Transverse colon (tissue), 4 donors: ENCODE data around the gene COL20A1. TPM values are rescaled to one million over a fixed set of nuclear protein-coding genes. Genes with fewer than 3 reads are reported as not detected.
A peak's percentile ranks its signal among the peaks of the same experiment; 100 is the strongest.

Source experiments
- DNase-seq: peaks from one replicate; pipeline ENCODE4 v3.0.0-alpha.2; 2019
- H3K27ac ChIP-seq, 4 donors: fragments of 200-600 bp; sonication (generic); 2 replicates each; pipeline ENCODE4 v1.5.1; 2016 to 2018; ENCODE audit warnings: inconsistent platforms in 4 of 4
- H3K27me3 ChIP-seq: fragments of 200-600 bp; sonication (generic); 2 replicates; pipeline ENCODE4 v1.5.1; 2017; ENCODE audit warnings: inconsistent platforms
- H3K36me3 ChIP-seq, 4 donors: fragments of 200-600 bp; sonication (generic); 2 replicates each; pipeline ENCODE4 v1.5.1; 2017 to 2019; ENCODE audit warnings: inconsistent platforms in 4 of 4
- H3K4me1 ChIP-seq, 4 donors: fragments of 200-600 bp; sonication (generic); 2 replicates each; pipeline ENCODE4 v1.5.1; 2017 to 2020; ENCODE audit warnings: inconsistent platforms in 4 of 4
- H3K4me3 ChIP-seq, 4 donors: fragments of 200-600 bp; sonication (generic); 1 replicate in 1 of 4; 2 replicates in 3 of 4; pipeline versions ENCODE4 v1.5.1 to v1.6.1; 2017 to 2019; ENCODE audit warnings: inconsistent platforms in 4 of 4
- H3K9me3 ChIP-seq, 2 donors: fragments of 200-600 bp; sonication (generic); 2 replicates each; pipeline ENCODE4 v1.5.1; 2017 to 2019; ENCODE audit warnings: inconsistent platforms in 2 of 2
- EP300 ChIP-seq: sonication (generic); formaldehyde crosslinking; IDR thresholded peaks from one replicate; pipeline ENCODE4 v1.6.1; 2017; ENCODE audit warnings: antibody characterized with exemption, low read depth
- POLR2A ChIP-seq: fragments of 450-650 bp; IDR thresholded peaks from one replicate; pipeline ENCODE4 v1.6.1; 2016; ENCODE audit warnings: antibody characterized with exemption, mild to moderate bottlenecking, moderate library complexity
- POLR2AphosphoS5 ChIP-seq, 3 donors: sonication (generic); formaldehyde crosslinking; IDR thresholded peaks; one replicate each; pipeline ENCODE4 v1.6.1; 2016; ENCODE audit warnings: antibody characterized with exemption in 3 of 3
- WGBS, 2 donors: methylation state at CpG; one replicate each; pipeline ENCODE4 v1.1.5; 2018; ENCODE audit warnings: low coverage in 1 of 2; 5-methylcytosine and 5-hydroxymethylcytosine counted together
- in situ Hi-C, 4 donors: fragments of 200-750 bp; cut with MboI; loops; one replicate each; pipeline versions ENCODE4 v1.15.0 to v1.15.1; 2017; ENCODE audit warnings: low sequenced_read_pairs in 3 of 4, low pct_ligation_motif_present in 1 of 4, low pct_unique_long_range_greater_than_20kb in 1 of 4
- intact Hi-C: fragments of 100-400 bp; cut with DNase I; formaldehyde crosslinking; loops from one replicate; pipeline ENCODE4 v1.15.1; 2023; ENCODE audit warnings: low total_unique reads
- total RNA-seq, 4 donors: library from RNA; depleted of rRNA; stranded (reverse); fragments of >200 nt; gene quantifications; one replicate each; pipeline ENCODE4 v1.1.0, GENCODE V29; 2016
- TF ChIP-seq, protein P1 (sequence below), 5 experiments: fragments of 200-600 bp in 3 of 5; fragments of 450-650 bp in 2 of 5; sonication (generic) in 3 of 5; IDR thresholded peaks; 1 replicate in 2 of 5; 2 replicates in 3 of 5; pipeline ENCODE4 v1.5.1; 2016 to 2017; ENCODE audit warnings: antibody characterized with exemption in 5 of 5, inconsistent platforms in 3 of 5, mild to moderate bottlenecking in 2 of 5, moderate library complexity in 1 of 5

Gene COL20A1
- total RNA-seq, 4 donors from 2014 or later: 43.8 TPM; not detected in 3

DNA sequence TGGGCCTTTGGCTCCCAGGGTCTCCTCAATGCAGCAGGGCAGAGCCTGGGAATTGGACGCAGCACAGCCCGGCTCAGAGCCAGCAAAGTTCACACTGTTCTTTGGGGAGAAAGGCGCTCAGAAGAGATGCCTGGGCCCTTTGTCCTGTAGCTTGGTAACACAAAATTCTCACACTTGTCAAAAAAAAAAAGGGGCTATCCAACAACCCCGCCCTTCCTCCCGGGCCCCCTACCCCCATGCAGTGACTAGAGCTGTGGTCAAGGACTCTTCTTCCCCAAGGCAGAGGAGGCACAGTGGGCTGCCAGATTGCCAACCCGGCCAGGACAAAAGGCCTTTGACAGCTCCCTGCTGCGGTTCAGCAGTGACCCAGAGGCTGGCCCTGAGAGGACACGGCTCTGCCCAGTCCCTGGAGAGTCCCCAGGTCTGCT is 40.7 kb upstream of the COL20A1 start:
- Histone ChIP-seq H3K27me3 (peaks cover 83% of the 10 kb centered on the region), H3K36me3 (no peaks in the 10 kb centered on the region), H3K27ac (no peak overlapping the region), H3K4me3 (no peak overlapping the region), H3K9me3 (no peaks in the 10 kb centered on the region), H3K4me1 (peaks cover 0 to 16% (median 10%) of the 10 kb centered on the region in 4 donors)
- no peak for DNase-seq
- intact Hi-C loops: no loop called here
- WGBS, 2 donors: 64% methylated on average over 8 of the region's 8 CpGs; no CpG with 5 or more reads in 1 of the 2 donors
- no peak for TF ChIP-seq POLR2AphosphoS5 (IDR thresholded peaks at IDR 0.05)
- in situ Hi-C loops: no loop called here

DNA sequence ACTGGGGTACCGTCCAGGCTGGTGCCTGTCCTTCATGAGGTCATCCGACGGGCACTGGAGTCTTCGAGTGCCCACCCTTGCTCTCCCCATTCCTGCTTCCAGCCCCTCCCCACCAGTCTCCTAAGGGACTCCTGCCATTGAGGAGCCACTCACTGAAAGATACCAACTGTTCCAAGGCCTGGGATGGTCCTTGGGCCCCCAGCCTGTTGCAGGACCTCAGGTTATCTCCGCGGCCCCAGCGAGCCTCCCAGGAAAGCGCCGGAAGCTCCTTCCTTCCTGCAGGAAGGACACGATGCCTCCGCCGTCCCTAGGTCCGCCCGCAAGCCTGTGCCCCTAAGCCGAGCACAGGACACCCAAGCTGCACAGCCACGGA is 39.9 kb upstream of the COL20A1 start:
- intact Hi-C loops: no loop called here
- H3K27me3 ChIP-seq: peaks cover 75% of the 10 kb centered on the region
- H3K4me3 ChIP-seq: peak overlapping the region in 1 of 4 donors; percentile 39
- H3K27ac ChIP-seq: no peak overlapping the region
- peaks cover 0 to 16% (median 10%) of the 10 kb centered on the region in 4 donors for H3K4me1 ChIP-seq
- no peaks in the 10 kb centered on the region for H3K36me3 ChIP-seq
- TF ChIP-seq, protein P1, sequence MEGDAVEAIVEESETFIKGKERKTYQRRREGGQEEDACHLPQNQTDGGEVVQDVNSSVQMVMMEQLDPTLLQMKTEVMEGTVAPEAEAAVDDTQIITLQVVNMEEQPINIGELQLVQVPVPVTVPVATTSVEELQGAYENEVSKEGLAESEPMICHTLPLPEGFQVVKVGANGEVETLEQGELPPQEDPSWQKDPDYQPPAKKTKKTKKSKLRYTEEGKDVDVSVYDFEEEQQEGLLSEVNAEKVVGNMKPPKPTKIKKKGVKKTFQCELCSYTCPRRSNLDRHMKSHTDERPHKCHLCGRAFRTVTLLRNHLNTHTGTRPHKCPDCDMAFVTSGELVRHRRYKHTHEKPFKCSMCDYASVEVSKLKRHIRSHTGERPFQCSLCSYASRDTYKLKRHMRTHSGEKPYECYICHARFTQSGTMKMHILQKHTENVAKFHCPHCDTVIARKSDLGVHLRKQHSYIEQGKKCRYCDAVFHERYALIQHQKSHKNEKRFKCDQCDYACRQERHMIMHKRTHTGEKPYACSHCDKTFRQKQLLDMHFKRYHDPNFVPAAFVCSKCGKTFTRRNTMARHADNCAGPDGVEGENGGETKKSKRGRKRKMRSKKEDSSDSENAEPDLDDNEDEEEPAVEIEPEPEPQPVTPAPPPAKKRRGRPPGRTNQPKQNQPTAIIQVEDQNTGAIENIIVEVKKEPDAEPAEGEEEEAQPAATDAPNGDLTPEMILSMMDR (IDR thresholded peaks at IDR 0.05): no peak
- no peak for TF ChIP-seq POLR2AphosphoS5 (IDR thresholded peaks at IDR 0.05)
- no peak for TF ChIP-seq EP300
- TF ChIP-seq POLR2A: no peak
- DNase-seq: no peak
- no peaks in the 10 kb centered on the region for H3K9me3 ChIP-seq
- 39 to 59% methylated on average over 3 to 4 of the region's 16 CpGs for WGBS, 2 donors
- in situ Hi-C loops: no loop called here

DNA sequence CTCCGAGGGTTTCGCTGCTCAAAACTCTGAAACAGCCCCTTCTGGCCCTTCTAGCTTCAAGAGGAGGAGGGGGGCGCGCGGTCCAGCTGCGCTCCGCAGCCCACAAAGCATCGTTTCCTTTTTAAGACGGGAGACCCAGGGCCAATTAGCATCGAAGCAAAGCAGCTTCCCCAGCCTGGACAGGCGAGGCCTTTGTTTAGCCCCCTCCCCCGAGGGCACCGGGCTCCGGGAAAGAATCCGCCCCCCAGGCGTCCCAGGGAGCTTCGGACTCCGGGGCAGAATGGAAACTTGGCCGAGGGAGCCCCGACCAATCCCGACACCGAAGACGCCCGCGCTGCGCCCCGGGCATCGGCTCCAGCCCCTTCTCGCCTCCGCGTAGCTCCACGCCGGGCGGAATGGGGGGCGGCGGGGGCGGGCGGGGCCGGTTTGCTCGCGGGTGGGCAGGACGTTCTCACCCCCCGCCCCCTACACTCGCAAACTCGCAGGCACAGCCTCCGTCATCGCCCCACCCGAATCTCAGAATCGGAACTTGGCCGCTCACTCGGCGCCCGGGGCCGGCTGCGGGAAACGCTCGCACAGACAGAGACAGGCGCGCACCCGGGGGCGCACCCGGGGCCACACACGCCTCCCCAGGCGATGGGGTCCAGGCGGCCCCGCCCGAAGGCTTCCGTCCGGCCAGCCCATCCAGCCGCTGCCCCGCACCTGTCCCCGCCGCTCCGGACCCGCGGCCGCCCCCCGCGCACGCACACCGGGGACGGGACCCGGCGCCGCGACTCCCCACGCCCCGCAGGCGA is 39.4 kb upstream of the COL20A1 start:
- no peak overlapping the region for H3K27ac ChIP-seq
- TF ChIP-seq, protein P1 (IDR thresholded peaks at IDR 0.05): no peak
- TF ChIP-seq EP300: no peak
- TF ChIP-seq POLR2AphosphoS5 (IDR thresholded peaks at IDR 0.05): no peak
- TF ChIP-seq POLR2A: no peak
- peak overlapping the region in 3 of 4 donors; percentile 12 to 39 (median 14) for H3K4me3 ChIP-seq
- H3K9me3 ChIP-seq: no peaks in the 10 kb centered on the region
- no peak for DNase-seq
- intact Hi-C loops: no loop called here
- no peaks in the 10 kb centered on the region for H3K36me3 ChIP-seq
- peaks cover 69% of the 10 kb centered on the region for H3K27me3 ChIP-seq
- in situ Hi-C loops: no loop called here
- H3K4me1 ChIP-seq: peaks cover 0 to 16% (median 10%) of the 10 kb centered on the region in 4 donors
- 9% methylated on average over 13 of the region's 89 CpGs; no CpG with 5 or more reads in 1 of the 2 donors for WGBS, 2 donors

DNA sequence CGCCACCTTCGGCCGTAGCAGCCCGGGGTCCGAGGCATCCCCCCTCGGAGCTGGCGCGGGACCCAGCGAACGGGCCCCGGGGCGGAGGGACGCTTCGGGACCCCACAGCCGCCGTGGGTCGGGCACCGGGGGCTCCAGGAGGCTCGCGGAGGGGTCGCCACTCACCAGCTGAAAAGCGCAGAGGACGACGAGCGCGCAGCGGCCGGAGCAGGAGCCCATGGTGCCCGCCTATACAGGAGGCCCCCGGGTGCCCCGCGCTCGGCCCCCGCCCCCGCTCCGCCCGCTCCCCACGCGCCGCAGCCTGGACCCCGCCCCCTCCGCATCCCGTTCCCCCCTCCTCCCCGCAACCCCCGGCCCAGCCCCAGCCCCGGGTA is 38.8 kb upstream of the COL20A1 start, which contains the start of gene NKAIN4:
NKAIN4 (minus strand) TSS at position 232 of the 374 bp plus-strand sequence; CDS start at position 219, 13 bp downstream.
- 12% methylated on average over 24 of the region's 46 CpGs; no CpG with 5 or more reads in 1 of the 2 donors for WGBS, 2 donors
- Histone ChIP-seq H3K4me1 (peaks cover 0 to 16% (median 10%) of the 10 kb centered on the region in 4 donors), H3K36me3 (no peaks in the 10 kb centered on the region), H3K4me3 (peak within 1 kb of the TSS in 3 of 4 donors; percentile 12 to 39 (median 14)), H3K27ac (no peak within 1 kb of the TSS), H3K27me3 (peaks cover 63% of the 10 kb centered on the region), H3K9me3 (no peaks in the 10 kb centered on the region)
- intact Hi-C loops: no loop called here
- TF ChIP-seq, protein P1 (IDR thresholded peaks at IDR 0.05): no peak
- TF ChIP-seq POLR2AphosphoS5 (IDR thresholded peaks at IDR 0.05) (no peak), EP300 (no peak), POLR2A (no peak)
- in situ Hi-C loops: no loop called here
- DNase-seq: no peak
